Heart left ventricle (tissue), 13 donors: ENCODE results near the gene MRPL46.

ENCODE experiments used
- POLR2A ChIP-seq, 2 donors: fragments of 450-650 bp; IDR thresholded peaks; one replicate each; pipeline ENCODE4 v1.6.1; 2017; ENCODE audit warnings: antibody characterized with exemption in 2 of 2, mild to moderate bottlenecking in 2 of 2, moderate library complexity in 2 of 2
- TF ChIP-seq, protein P1 (sequence below), 12 donors: fragments of 200-600 bp; sonication (generic) in 4 of 12; IDR thresholded peaks; one replicate each; pipeline versions ENCODE4 v1.5.0 to v1.8.0; 2018 to 2022; ENCODE audit warnings: antibody characterized with exemption in 12 of 12, mild to moderate bottlenecking in 5 of 12
- donor health status: ischemic (EF 13 %, LVEDD 7.1; RV severe dilation, severe dysfunction).
- donor health status: DM: no; HTN: yes; CAD: no.
- donor health status: DM: no; HTN: no; CAD: no.
- donor health status: ischemic (EF 25% LVEDD 6.9; RV normal size, moderate dysfunction).
- donor health status: ischemic (EF 25% LVEDD 5.7; RV mildly dilated, moderate dysfunction).
- donor health status: ischemic (EF 35%, LVEDD 5.7; RV mildly dilated, moderate dysfunction).
- donor health status: nonischemic (EF 11% LVEDD 7.7; RV severe dilation, severe dysfunction).
- donor health status: DM: yes; HTN: yes; CAD: no.
- donor health status: PGD.
- donor health status: ischemic (EF 29% LVEDD 5.4; RV normal size, mild dysfunction).
- donor health status: nonischemic (EF 23%, LVEDD 6.1; RV moderate dilation, normal function).

DNA sequence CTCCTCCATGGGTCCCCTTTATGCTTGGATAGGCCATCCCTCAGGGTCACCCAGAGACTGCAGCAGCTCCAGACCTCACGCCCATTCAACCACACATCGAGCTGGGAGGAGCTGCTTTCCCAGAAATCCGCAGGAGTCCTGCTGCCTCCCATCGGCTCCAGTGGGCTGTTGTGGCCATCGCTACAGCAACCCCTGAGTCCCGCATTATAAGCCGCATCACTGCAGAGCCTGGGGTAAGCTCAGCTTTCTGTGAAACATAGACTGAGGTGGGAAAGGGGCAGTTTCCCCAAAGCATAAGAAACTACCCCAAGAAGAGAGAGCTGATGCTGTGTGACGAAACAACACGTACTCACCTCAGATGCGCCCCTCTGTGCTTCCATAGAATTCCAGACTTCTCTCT lies 35.7 kb downstream of the MRPL46 start:
- TF ChIP-seq, protein P1, sequence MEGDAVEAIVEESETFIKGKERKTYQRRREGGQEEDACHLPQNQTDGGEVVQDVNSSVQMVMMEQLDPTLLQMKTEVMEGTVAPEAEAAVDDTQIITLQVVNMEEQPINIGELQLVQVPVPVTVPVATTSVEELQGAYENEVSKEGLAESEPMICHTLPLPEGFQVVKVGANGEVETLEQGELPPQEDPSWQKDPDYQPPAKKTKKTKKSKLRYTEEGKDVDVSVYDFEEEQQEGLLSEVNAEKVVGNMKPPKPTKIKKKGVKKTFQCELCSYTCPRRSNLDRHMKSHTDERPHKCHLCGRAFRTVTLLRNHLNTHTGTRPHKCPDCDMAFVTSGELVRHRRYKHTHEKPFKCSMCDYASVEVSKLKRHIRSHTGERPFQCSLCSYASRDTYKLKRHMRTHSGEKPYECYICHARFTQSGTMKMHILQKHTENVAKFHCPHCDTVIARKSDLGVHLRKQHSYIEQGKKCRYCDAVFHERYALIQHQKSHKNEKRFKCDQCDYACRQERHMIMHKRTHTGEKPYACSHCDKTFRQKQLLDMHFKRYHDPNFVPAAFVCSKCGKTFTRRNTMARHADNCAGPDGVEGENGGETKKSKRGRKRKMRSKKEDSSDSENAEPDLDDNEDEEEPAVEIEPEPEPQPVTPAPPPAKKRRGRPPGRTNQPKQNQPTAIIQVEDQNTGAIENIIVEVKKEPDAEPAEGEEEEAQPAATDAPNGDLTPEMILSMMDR (IDR thresholded peaks at IDR 0.05): no peak
- no peak for TF ChIP-seq POLR2A (IDR thresholded peaks at IDR 0.05)
